Measurements from ENCODE around the gene WBP1.

WBP1 gene

DNA sequence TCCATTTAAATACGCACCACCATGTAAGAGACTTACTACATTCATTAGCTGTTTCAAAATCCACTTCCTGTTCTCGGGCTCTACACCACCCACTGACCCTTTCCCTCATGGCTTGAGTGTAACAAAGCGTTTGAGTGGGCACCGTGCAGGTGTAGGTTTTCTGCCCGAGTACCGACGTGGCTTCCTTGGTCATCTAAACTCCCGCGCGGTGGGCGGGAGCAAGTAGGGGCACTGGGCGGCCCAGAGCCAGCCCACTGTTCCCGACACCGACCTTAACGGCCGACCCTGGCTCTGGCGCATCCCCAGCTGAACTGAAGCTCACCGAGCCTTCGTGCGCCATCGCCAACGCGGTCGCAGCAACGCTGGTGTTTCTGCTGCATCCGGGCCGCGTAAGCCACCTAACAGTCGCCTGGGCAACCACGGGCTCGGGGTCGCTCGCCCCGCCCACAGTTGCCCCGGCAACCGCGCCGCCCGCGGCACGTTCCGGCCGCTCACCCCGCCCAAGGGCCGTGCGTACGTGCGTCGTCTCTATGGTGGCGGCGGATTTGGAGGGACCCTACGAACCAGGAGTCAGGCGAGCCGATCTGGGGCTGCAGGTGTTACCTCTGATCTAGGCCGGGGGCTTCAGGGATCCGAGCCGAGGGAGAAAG lies 36.9 kb upstream of the WBP1 start, which contains the start of the genes C2orf81 and WDR54:
TSS of gene C2orf81 (minus strand) at position 399 of the 650 bp plus-strand sequence. CDS start at position 340, 59 bp downstream.
TSS of gene WDR54 (plus strand) at position 510 of the 650 bp plus-strand sequence. CDS start 424 bp downstream, outside the sequence.
- Histone ChIP-seq H2AFZ (ENCODE audit: low read depth, low read length) (peak within 1 kb of the TSS; percentile 83), H3K36me3 (ENCODE audit: insufficient read depth, low read length) (peaks cover 19% of the 10 kb centered on the region), H3K9me3 (ENCODE audit: low read length) (no peaks in the 10 kb centered on the region), H3K27me3 (ENCODE audit: insufficient read depth, low read length) (no peaks in the 10 kb centered on the region), H3K4me1 (ENCODE audit: insufficient read depth, low read length) (peaks cover 10% of the 10 kb centered on the region), H3K4me3 (ENCODE audit: low read length) (peak within 1 kb of the TSS; percentile 73)

- Histone ChIP-seq H3K4me3 (ENCODE audit: low read length) (no peak overlapping the region), H2AFZ (ENCODE audit: low read depth, low read length) (no peak overlapping the region), H3K36me3 (ENCODE audit: insufficient read depth, low read length) (peaks cover 37% of the 10 kb centered on the region), H3K4me1 (ENCODE audit: insufficient read depth, low read length) (peaks cover 10% of the 10 kb centered on the region), H3K9me3 (ENCODE audit: low read length) (no peaks in the 10 kb centered on the region), H3K27me3 (ENCODE audit: insufficient read depth, low read length) (no peaks in the 10 kb centered on the region)
These were observed 34.8 kb upstream of the WBP1 start for GRCh38 chr2:74423231-74424095.

DNA sequence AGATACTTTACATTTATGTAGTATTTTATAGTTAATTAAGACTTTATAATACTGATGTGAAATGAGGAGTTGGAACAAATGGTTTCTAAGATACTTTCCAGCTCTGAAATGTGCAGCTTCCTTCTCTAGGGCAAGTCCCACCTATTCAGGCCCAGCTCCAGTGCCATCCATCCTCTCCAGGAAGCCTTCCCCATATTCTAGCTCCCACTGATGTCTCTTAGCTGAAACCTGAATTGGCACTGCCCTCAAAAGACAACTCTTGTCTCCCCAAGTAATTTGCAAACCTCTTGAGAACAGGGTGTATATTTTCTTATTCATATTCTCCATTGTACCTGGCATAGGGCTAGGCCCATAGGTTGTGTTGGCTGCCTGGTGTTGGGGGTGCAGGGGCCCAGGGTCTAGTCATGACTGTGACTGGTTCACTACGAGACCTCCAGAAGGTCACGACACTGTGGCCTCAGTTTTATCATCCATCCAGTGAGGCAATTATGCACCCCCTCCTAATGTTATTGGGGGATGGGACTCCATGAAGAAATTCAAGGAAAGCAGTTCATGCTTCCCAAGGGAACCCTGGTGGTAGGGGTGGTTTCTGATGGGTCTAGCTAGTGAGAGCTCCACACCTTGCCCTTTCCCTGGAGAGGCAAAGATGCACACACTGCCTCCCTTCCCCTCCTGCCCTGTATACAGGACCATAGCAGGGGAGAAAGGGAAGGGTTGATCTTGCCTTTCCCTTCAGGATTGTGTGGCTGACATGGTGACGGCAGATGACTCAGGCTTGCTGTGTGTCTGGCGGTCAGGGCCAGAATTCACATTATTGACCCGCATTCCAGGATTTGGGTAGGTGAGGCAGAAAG lies 33.9 kb upstream of the WBP1 start:
- H3K36me3 ChIP-seq (ENCODE audit: insufficient read depth, low read length), result peaks cover 44% of the 10 kb centered on the region
- H2AFZ ChIP-seq (ENCODE audit: low read depth, low read length), result no peak overlapping the region
- no peaks in the 10 kb centered on the region for H3K9me3 ChIP-seq (ENCODE audit: low read length)
- no peaks in the 10 kb centered on the region for H3K27me3 ChIP-seq (ENCODE audit: insufficient read depth, low read length)
- peaks cover 10% of the 10 kb centered on the region for H3K4me1 ChIP-seq (ENCODE audit: insufficient read depth, low read length)
- H3K4me3 ChIP-seq (ENCODE audit: low read length), result no peak overlapping the region

- peaks cover 10% of the 10 kb centered on the region for H3K4me1 ChIP-seq (ENCODE audit: insufficient read depth, low read length)
- no peaks in the 10 kb centered on the region for H3K9me3 ChIP-seq (ENCODE audit: low read length)
- H2AFZ ChIP-seq (ENCODE audit: low read depth, low read length), result no peak overlapping the region
- H3K4me3 ChIP-seq (ENCODE audit: low read length), result no peak overlapping the region
- no peaks in the 10 kb centered on the region for H3K27me3 ChIP-seq (ENCODE audit: insufficient read depth, low read length)
- peaks cover 51% of the 10 kb centered on the region for H3K36me3 ChIP-seq (ENCODE audit: insufficient read depth, low read length)
These were observed 33.2 kb upstream of the WBP1 start for GRCh38 chr2:74424995-74425406.

- Histone ChIP-seq H2AFZ (ENCODE audit: low read depth, low read length) (no peak overlapping the region), H3K27me3 (ENCODE audit: insufficient read depth, low read length) (no peaks in the 10 kb centered on the region), H3K4me3 (ENCODE audit: low read length) (no peak overlapping the region), H3K9me3 (ENCODE audit: low read length) (no peaks in the 10 kb centered on the region), H3K4me1 (ENCODE audit: insufficient read depth, low read length) (peaks cover 10% of the 10 kb centered on the region), H3K36me3 (ENCODE audit: insufficient read depth, low read length) (peaks cover 56% of the 10 kb centered on the region)
These were observed 32.7 kb upstream of the WBP1 start for GRCh38 chr2:74425523-74425922.

DNA sequence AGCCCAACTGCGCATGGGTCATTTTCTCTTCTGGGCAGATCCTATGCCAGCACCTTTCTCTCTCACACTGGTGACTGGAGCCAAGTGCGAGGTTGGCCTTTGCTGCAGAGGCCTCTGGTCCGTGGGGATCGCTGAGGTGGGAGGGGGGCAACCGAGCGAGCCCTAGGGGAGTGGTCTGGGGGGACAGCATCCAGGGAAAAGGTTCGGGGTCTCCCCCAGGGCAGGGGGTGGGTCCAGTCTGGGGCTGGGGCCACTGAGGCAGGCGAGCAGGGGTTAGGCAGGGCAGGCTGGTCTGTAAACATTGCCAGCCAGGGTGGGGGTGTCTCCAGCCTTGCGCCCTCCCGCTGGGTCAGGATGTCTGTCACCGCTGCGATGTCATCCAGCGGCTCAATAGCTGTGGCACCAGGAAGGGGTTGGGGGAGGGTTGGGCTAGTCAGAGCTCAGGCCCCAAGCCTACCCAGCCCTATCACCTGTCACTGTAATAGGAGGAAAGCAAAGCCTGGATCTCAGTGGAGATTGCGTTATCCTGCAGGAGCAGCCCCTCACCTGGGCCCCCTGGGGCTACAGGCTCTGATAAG lies 32.0 kb upstream of the WBP1 start:
- Histone ChIP-seq H2AFZ (ENCODE audit: low read depth, low read length) (no peak overlapping the region), H3K4me3 (ENCODE audit: low read length) (no peak overlapping the region), H3K4me1 (ENCODE audit: insufficient read depth, low read length) (peaks cover 10% of the 10 kb centered on the region), H3K9me3 (ENCODE audit: low read length) (no peaks in the 10 kb centered on the region), H3K27me3 (ENCODE audit: insufficient read depth, low read length) (no peaks in the 10 kb centered on the region), H3K36me3 (ENCODE audit: insufficient read depth, low read length) (peaks cover 62% of the 10 kb centered on the region)

GRCh38 chr2:74427551-74427950 lies 30.7 kb upstream of the WBP1 start:
- no peaks in the 10 kb centered on the region for H3K27me3 ChIP-seq (ENCODE audit: insufficient read depth, low read length)
- no peaks in the 10 kb centered on the region for H3K9me3 ChIP-seq (ENCODE audit: low read length)
- no peak overlapping the region for H2AFZ ChIP-seq (ENCODE audit: low read depth, low read length)
- no peak overlapping the region for H3K4me3 ChIP-seq (ENCODE audit: low read length)
- H3K4me1 ChIP-seq (ENCODE audit: insufficient read depth, low read length), result peaks cover 6% of the 10 kb centered on the region
- H3K36me3 ChIP-seq (ENCODE audit: insufficient read depth, low read length), result peaks cover 69% of the 10 kb centered on the region

GRCh38 chr2:74428675-74429074 lies 29.6 kb upstream of the WBP1 start:
- H3K27me3 ChIP-seq (ENCODE audit: insufficient read depth, low read length), result no peaks in the 10 kb centered on the region
- H3K4me3 ChIP-seq (ENCODE audit: low read length), result no peak overlapping the region
- peaks cover 6% of the 10 kb centered on the region for H3K4me1 ChIP-seq (ENCODE audit: insufficient read depth, low read length)
- H3K9me3 ChIP-seq (ENCODE audit: low read length), result no peaks in the 10 kb centered on the region
- peaks cover 70% of the 10 kb centered on the region for H3K36me3 ChIP-seq (ENCODE audit: insufficient read depth, low read length)
- H2AFZ ChIP-seq (ENCODE audit: low read depth, low read length), result no peak overlapping the region

DNA sequence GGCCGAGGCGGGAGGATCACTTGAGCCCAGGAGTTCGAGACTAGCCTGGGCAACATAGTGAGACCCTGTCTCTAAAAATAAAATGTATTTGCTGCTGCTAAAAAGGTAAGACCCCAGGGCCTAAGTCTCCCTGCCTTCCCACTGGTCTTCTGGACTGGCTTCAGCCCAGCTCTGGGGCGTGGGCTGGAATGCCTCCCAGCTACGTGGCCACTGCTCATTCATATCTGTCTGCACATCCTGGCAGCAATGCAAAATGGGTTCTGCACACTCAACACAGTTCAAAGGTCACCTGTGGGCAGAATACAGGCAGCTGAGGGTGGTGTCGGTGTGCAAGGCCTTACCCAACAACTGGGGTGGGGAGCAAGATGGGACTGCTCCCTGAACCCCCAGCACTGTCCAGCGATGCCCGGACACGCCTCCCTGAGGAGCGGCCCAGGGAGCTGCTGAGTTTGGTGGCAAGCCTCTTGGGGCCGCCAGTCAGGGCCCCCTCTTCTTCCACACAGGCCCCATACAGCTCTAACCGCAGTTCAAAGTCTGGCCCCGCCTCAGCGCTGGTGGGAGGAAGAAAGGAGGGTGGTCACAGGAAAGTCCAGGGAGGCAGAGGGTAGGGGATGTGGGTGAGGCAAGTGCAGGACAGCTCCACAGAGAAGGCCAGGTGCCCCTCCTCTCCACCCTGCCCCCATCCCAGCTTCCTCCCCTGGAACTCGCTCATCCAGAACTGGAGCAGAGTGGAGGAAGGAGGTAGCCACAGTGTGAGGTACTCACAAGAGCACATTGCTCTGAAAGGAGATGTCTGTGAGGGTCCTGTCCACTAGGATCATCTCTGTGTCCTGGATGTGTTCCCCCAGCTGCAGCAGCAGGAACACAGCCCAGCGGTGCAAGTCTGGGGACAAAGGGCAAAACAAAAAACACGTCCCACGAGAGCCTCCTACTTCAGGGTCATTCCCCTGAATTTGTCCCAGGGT lies 28.5 kb upstream of the WBP1 start:
- no peaks in the 10 kb centered on the region for H3K9me3 ChIP-seq (ENCODE audit: low read length)
- peaks cover 6% of the 10 kb centered on the region for H3K4me1 ChIP-seq (ENCODE audit: insufficient read depth, low read length)
- H3K4me3 ChIP-seq (ENCODE audit: low read length), result no peak overlapping the region
- no peaks in the 10 kb centered on the region for H3K27me3 ChIP-seq (ENCODE audit: insufficient read depth, low read length)
- H3K36me3 ChIP-seq (ENCODE audit: insufficient read depth, low read length), result peaks cover 65% of the 10 kb centered on the region
- H2AFZ ChIP-seq (ENCODE audit: low read depth, low read length), result no peak overlapping the region

GRCh38 chr2:74430502-74430901 lies 27.7 kb upstream of the WBP1 start:
- Histone ChIP-seq H3K36me3 (ENCODE audit: insufficient read depth, low read length) (peaks cover 59% of the 10 kb centered on the region), H2AFZ (ENCODE audit: low read depth, low read length) (no peak overlapping the region), H3K4me3 (ENCODE audit: low read length) (no peak overlapping the region), H3K9me3 (ENCODE audit: low read length) (no peaks in the 10 kb centered on the region), H3K4me1 (ENCODE audit: insufficient read depth, low read length) (peaks cover 3% of the 10 kb centered on the region), H3K27me3 (ENCODE audit: insufficient read depth, low read length) (no peaks in the 10 kb centered on the region)

GRCh38 chr2:74436111-74436805 lies 22.0 kb upstream of the WBP1 start:
- no peaks in the 10 kb centered on the region for H3K9me3 ChIP-seq (ENCODE audit: low read length)
- no peaks in the 10 kb centered on the region for H3K27me3 ChIP-seq (ENCODE audit: insufficient read depth, low read length)
- H3K36me3 ChIP-seq (ENCODE audit: insufficient read depth, low read length), result peaks cover 8% of the 10 kb centered on the region
- peaks cover 20% of the 10 kb centered on the region for H3K4me1 ChIP-seq (ENCODE audit: insufficient read depth, low read length)
- H2AFZ ChIP-seq (ENCODE audit: low read depth, low read length), result no peak overlapping the region
- no peak overlapping the region for H3K4me3 ChIP-seq (ENCODE audit: low read length)
